MCF 10A (cell line): ENCODE data around the gene EFCAB14. TPM values are rescaled to one million over a fixed set of nuclear protein-coding genes. Genes with fewer than 3 reads are reported as not detected.

Experiments
- BruUV-seq: library from RNA; stranded (reverse); fragments of 400-500 nt; replicated peaks from 2 replicates; lab custom pipeline; 2021; lab: Mats Ljungman, UMichigan
- CTCF ChIA-PET: fragments of 300-600 bp; sonication (Branson Sonifier 250); formaldehyde crosslinking; extraction: SDS; loops from one replicate; lab custom pipeline; 2021; ENCODE audit warnings: antibody characterized with exemption, inconsistent platforms; lab: Yijun Ruan, JAX
- POLR2A ChIA-PET: fragments of 300-600, 350-650 bp; sonication (Branson Sonifier 250); formaldehyde crosslinking; extraction: SDS; loops from one replicate; lab custom pipeline; 2020; ENCODE audit warnings: antibody characterized with exemption, inconsistent platforms; lab: Yijun Ruan, JAX
- DNase-seq: peaks from one replicate; pipeline ENCODE4 v3.0.0-alpha.2; 2018; ENCODE audit not compliant: unreplicated experiment
- H3K27ac Mint-ChIP-seq: one replicate; pipeline ENCODE4 v1.8.0; 2022; ENCODE audit warnings: mild to moderate bottlenecking, low read depth, mixed read lengths; ENCODE audit not compliant: unreplicated experiment
- H3K27me3 Mint-ChIP-seq: one replicate; pipeline ENCODE4 v1.8.0; 2022; ENCODE audit warnings: mixed read lengths; ENCODE audit not compliant: insufficient read depth, unreplicated experiment
- H3K36me3 Mint-ChIP-seq: one replicate; pipeline ENCODE4 v1.8.0; 2022; ENCODE audit warnings: mild to moderate bottlenecking, moderate library complexity, mixed read lengths; ENCODE audit not compliant: insufficient read depth, unreplicated experiment
- H3K4me1 Mint-ChIP-seq: one replicate; pipeline ENCODE4 v1.8.0; 2022; ENCODE audit warnings: mixed read lengths; ENCODE audit not compliant: insufficient read depth, unreplicated experiment
- H3K4me3 Mint-ChIP-seq: one replicate; pipeline ENCODE4 v1.8.0; 2022; ENCODE audit warnings: mild to moderate bottlenecking, moderate library complexity, mixed read lengths; ENCODE audit not compliant: unreplicated experiment
- H3K9me3 Mint-ChIP-seq: one replicate; pipeline ENCODE4 v1.8.0; 2022; ENCODE audit warnings: mixed read lengths; ENCODE audit not compliant: unreplicated experiment
- intact Hi-C: fragments of 100-400 bp; cut with micrococcal nuclease; formaldehyde crosslinking; loops from 2 replicates; pipeline ENCODE4 v1.14.1; 2022
- total RNA-seq: library from RNA; stranded (reverse); gene quantifications from 2 replicates; pipeline ENCODE4 v1.2.3, GENCODE V29; 2022
- TF ChIP-seq, protein P1 (sequence below): fragments of 200-600 bp; IDR thresholded peaks from one replicate; pipeline ENCODE4 v1.8.0; 2022; ENCODE audit warnings: antibody characterized with exemption, mild to moderate bottlenecking; ENCODE audit not compliant: unreplicated experiment

The EFCAB14 gene
- total RNA-seq, 1 experiment from 2014 or later: 33.9 TPM

DNA sequence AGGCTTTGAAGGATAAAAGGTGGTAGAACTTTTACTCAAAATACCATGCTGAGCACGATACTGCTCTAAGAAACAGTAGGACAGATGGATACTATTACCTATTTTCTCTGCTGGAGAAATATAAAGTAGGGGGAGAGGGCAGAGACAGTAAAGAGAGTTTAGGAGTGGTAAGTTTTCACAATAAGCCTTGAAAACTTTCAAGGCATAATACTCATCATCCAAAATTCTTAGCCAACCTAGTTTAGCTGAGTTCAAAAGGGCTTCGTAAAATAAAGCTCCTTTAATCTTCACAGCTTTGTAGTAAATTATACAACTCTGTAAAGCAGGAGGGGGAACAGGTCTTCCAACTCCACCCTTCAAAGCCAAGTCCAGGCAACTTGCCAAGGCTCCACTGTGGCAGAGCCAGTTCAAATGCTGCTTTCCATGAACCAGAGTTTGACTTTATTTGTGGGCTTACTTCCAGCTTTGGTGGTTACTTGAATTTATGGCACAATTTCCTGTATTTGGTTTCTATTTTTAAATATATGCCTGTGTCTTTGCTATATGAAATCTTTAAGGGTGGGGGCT lies 31.7 kb downstream of the EFCAB14 start:
- H3K4me1 Mint-ChIP-seq: no peaks in the 10 kb centered on the region
- no TSS peak for BruUV-seq
- TF ChIP-seq, protein P1, sequence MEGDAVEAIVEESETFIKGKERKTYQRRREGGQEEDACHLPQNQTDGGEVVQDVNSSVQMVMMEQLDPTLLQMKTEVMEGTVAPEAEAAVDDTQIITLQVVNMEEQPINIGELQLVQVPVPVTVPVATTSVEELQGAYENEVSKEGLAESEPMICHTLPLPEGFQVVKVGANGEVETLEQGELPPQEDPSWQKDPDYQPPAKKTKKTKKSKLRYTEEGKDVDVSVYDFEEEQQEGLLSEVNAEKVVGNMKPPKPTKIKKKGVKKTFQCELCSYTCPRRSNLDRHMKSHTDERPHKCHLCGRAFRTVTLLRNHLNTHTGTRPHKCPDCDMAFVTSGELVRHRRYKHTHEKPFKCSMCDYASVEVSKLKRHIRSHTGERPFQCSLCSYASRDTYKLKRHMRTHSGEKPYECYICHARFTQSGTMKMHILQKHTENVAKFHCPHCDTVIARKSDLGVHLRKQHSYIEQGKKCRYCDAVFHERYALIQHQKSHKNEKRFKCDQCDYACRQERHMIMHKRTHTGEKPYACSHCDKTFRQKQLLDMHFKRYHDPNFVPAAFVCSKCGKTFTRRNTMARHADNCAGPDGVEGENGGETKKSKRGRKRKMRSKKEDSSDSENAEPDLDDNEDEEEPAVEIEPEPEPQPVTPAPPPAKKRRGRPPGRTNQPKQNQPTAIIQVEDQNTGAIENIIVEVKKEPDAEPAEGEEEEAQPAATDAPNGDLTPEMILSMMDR: no peak
- no peaks in the 10 kb centered on the region for H3K9me3 Mint-ChIP-seq
- intact Hi-C loops: no loop called here
- no peak overlapping the region for H3K4me3 Mint-ChIP-seq
- H3K27me3 Mint-ChIP-seq: no peaks in the 10 kb centered on the region
- peaks cover 81% of the 10 kb centered on the region for H3K36me3 Mint-ChIP-seq
- ChIA-PET POLR2A (interaction anchor here (1.8 kb wide), 1 partner anchor 10 kb away, joined by 7 read pairs; no protein-coding TSS in a partner anchor), CTCF (interaction anchor here (0.6 to 1.1 kb wide), 2 partner anchors 65 to 139 kb away, joined by 4 read pairs; no protein-coding TSS in a partner anchor)
- peak; percentile 17 for DNase-seq
- no peak overlapping the region for H3K27ac Mint-ChIP-seq

DNA sequence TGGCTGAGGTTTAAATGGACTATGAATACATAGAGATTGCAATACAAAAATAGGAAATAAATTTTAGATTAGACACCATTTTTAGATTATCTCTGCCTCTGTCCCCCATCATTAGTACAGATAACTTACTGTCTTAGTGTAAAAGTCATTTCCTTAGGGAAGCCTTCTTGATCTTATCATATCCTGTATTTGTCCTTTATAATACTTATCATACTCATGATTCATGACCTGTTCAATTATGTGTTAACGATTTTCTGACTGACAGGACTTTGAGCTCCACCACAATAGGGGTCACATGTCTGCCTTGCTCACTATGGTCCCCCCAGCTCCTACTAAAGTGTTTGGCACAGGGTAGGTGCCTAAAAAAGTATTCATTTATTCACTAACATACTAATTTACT lies 32.7 kb downstream of the EFCAB14 start:
- no TSS peak for BruUV-seq
- Mint-ChIP-seq H3K4me1 (no peaks in the 10 kb centered on the region), H3K9me3 (no peaks in the 10 kb centered on the region), H3K36me3 (peaks cover 81% of the 10 kb centered on the region), H3K27me3 (no peaks in the 10 kb centered on the region), H3K27ac (no peak overlapping the region), H3K4me3 (no peak overlapping the region)
- TF ChIP-seq, protein P1: no peak
- DNase-seq: no peak
- ChIA-PET CTCF (interaction anchor here (1.1 kb wide), 1 partner anchor 138 kb away, joined by 4 read pairs; no protein-coding TSS in a partner anchor), POLR2A (interaction anchor here (1.8 kb wide), 1 partner anchor 9 kb away, joined by 7 read pairs; no protein-coding TSS in a partner anchor)
- intact Hi-C loops: no loop called here

DNA sequence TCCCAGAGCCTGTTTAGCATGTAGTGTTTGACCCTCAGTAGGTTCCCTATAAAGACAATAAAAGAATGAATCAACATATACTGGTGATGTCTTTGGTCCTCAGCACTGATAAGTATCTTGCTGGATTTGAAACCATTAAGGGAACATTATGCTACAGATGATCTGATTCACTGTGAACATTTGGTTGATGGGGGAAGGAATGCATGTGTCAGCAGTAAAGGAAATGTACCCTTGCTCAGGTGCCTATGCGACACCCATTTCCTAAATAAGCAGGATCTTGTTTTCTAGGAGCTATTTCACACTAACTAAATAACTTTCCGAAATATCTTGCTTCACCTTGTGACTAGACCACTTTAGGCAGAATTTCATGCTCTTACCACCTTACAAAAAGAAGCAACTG lies 34.2 kb downstream of the EFCAB14 start:
- Mint-ChIP-seq H3K9me3 (no peaks in the 10 kb centered on the region), H3K27me3 (no peaks in the 10 kb centered on the region), H3K4me3 (no peak overlapping the region), H3K27ac (no peak overlapping the region), H3K36me3 (peaks cover 82% of the 10 kb centered on the region), H3K4me1 (no peaks in the 10 kb centered on the region)
- no peak for DNase-seq
- no TSS peak for BruUV-seq
- ChIA-PET POLR2A (interaction anchor here (0.6 kb wide), 1 partner anchor 41 kb away, joined by 3 read pairs; no protein-coding TSS in a partner anchor), CTCF (no interaction called here)
- intact Hi-C loops: no loop called here
- TF ChIP-seq, protein P1: no peak

DNA sequence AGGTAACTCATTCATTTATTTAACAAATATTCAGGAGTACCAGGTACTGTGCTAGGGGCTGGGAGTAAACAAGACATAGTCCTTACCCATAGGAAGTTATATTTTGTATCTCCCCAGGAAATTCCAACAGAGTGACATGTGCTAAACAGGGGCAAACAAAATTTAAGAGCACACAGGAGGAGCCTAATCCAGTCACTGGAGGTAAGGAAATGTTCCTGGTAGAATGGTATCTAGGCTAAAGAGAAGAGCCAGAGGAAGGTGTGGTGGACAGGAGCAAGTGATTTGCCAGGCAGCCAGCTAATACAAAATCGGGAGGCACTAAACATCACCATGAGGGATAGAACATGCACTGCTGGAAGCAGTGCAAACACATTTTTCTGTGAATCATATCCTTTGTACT lies 36.9 kb downstream of the EFCAB14 start:
- no TSS peak for BruUV-seq
- no peaks in the 10 kb centered on the region for H3K9me3 Mint-ChIP-seq
- TF ChIP-seq, protein P1: no peak
- no peak overlapping the region for H3K4me3 Mint-ChIP-seq
- ChIA-PET CTCF (interaction anchor here (0.6 to 1.2 kb wide), 2 partner anchors 9 to 86 kb away, joined by 3 to 6 read pairs; no protein-coding TSS in a partner anchor), POLR2A (no interaction called here)
- H3K27me3 Mint-ChIP-seq: no peaks in the 10 kb centered on the region
- H3K36me3 Mint-ChIP-seq: peaks cover 89% of the 10 kb centered on the region
- intact Hi-C loops: no loop called here
- no peak overlapping the region for H3K27ac Mint-ChIP-seq
- H3K4me1 Mint-ChIP-seq: no peaks in the 10 kb centered on the region
- DNase-seq: no peak
